Effector memory CD4-positive, alpha-beta T cell (primary cell): ENCODE measurements around the gene TESK1.
"Not testable (repeated sequence)": the region's sequence is repeated elsewhere in the genome, so short reads cannot be mapped to it uniquely, and the experiment has no call there.

Source experiments
- DNase-seq, 3 donors: peaks; one replicate each; pipeline ENCODE4 v3.0.0-alpha.2; 2020
- H3K27ac ChIP-seq: 2 replicates; pipeline ENCODE4 v1.7.0; 2013; ENCODE audit warnings: mild to moderate bottlenecking, low read length, moderate library complexity; ENCODE audit not compliant: insufficient read depth, poor library complexity, severe bottlenecking
- H3K27me3 ChIP-seq: replicated peaks from 2 replicates; pipeline ENCODE4 v1.7.0; 2013; ENCODE audit warnings: mild to moderate bottlenecking, low read length; ENCODE audit not compliant: insufficient read depth, control insufficient read depth, poor library complexity, severe bottlenecking
- H3K36me3 ChIP-seq: 2 replicates; pipeline ENCODE4 v1.7.0; 2013; ENCODE audit warnings: mild to moderate bottlenecking, low read length, moderate library complexity; ENCODE audit not compliant: control insufficient read depth, insufficient read depth
- H3K4me1 ChIP-seq: 2 replicates; pipeline ENCODE4 v1.7.0; 2013; ENCODE audit warnings: low read length, mild to moderate bottlenecking; ENCODE audit not compliant: control insufficient read depth, insufficient read depth, poor library complexity, severe bottlenecking
- H3K4me3 ChIP-seq: 2 replicates; pipeline ENCODE4 v1.7.0; 2013; ENCODE audit warnings: low read length, low read depth, mild to moderate bottlenecking; ENCODE audit not compliant: insufficient read depth, poor library complexity, severe bottlenecking
- H3K9me3 ChIP-seq: 2 replicates; pipeline ENCODE4 v1.7.0; 2013; ENCODE audit warnings: mild to moderate bottlenecking, low read length, moderate library complexity; ENCODE audit not compliant: control insufficient read depth

The TESK1 gene

GRCh38 chr9:35603986-35604577 lies 980 bp upstream of the TESK1 start:
- peak; percentile 99 to 100 (median 99) for DNase-seq
- Histone ChIP-seq H3K9me3 (no peaks in the 10 kb centered on the region), H3K27me3 (no peaks in the 10 kb centered on the region), H3K36me3 (peaks cover 13% of the 10 kb centered on the region), H3K4me1 (peaks cover 20% of the 10 kb centered on the region), H3K4me3 (peak overlapping the region; percentile 65), H3K27ac (peak overlapping the region; percentile 83)

- Histone ChIP-seq H3K36me3 (peaks cover 23% of the 10 kb centered on the region), H3K27ac (peak overlapping the region; percentile 81), H3K9me3 (no peaks in the 10 kb centered on the region), H3K4me1 (peaks cover 20% of the 10 kb centered on the region), H3K4me3 (peak overlapping the region; percentile 69), H3K27me3 (no peaks in the 10 kb centered on the region)
- peak in 2 of 3 donors; percentile 12 to 21 for DNase-seq
Observed at GRCh38 chr9:35605351-35606137, 482 bp downstream of the TESK1 start.

DNA sequence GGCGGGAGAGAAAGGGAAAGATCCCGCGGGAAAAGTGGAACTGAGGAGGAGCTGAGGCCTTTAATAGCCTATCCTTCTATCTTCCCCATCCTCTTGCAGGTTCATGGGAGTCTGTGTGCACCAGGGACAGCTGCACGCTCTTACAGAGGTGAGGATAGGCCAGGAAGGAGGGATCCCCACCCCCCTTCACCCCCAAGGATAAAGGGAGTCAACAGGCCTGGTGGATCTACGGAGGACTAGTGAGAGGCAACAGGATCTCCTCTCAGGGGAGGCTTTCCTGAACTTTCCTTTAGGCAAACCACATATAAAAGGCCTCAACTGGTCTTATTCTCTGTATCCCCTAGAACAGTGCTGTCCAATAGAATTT lies 1.1 kb downstream of the TESK1 start:
- no peaks in the 10 kb centered on the region for H3K9me3 ChIP-seq
- peak overlapping the region; percentile 69 for H3K4me3 ChIP-seq
- H3K4me1 ChIP-seq = peaks cover 20% of the 10 kb centered on the region
- no peak for DNase-seq
- H3K27me3 ChIP-seq = no peaks in the 10 kb centered on the region
- peaks cover 23% of the 10 kb centered on the region for H3K36me3 ChIP-seq
- H3K27ac ChIP-seq = peak overlapping the region; percentile 81

- Histone ChIP-seq H3K4me3 (no peak overlapping the region), H3K9me3 (no peaks in the 10 kb centered on the region), H3K27me3 (no peaks in the 10 kb centered on the region), H3K36me3 (peaks cover 23% of the 10 kb centered on the region), H3K27ac (no peak overlapping the region), H3K4me1 (peaks cover 20% of the 10 kb centered on the region)
- no peak for DNase-seq
Observed at GRCh38 chr9:35606726-35607125, 1.7 kb downstream of the TESK1 start.

DNA sequence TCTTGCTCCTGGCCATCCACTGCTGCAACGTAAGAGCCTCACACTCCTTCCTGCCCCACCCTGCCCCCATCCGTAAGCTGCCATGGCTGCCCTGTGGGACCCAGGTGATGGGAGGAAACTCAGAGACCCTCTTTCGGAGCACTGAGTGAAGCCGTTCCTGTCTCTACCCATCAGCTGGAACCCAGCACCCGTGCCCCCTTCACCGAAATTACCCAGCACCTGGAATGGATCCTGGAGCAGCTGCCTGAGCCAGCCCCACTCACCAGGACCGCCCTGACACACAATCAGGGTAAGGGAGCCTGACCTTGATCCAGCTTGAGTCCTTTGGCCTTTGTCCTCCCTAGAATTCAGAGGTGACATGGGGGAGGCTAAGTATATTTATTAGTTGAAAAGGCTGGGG lies 3.2 kb downstream of the TESK1 start:
- Histone ChIP-seq H3K4me3 (no peak overlapping the region), H3K36me3 (peaks cover 23% of the 10 kb centered on the region), H3K27ac (no peak overlapping the region), H3K4me1 (peaks cover 20% of the 10 kb centered on the region), H3K9me3 (no peaks in the 10 kb centered on the region), H3K27me3 (no peaks in the 10 kb centered on the region)
- DNase-seq = no peak

DNA sequence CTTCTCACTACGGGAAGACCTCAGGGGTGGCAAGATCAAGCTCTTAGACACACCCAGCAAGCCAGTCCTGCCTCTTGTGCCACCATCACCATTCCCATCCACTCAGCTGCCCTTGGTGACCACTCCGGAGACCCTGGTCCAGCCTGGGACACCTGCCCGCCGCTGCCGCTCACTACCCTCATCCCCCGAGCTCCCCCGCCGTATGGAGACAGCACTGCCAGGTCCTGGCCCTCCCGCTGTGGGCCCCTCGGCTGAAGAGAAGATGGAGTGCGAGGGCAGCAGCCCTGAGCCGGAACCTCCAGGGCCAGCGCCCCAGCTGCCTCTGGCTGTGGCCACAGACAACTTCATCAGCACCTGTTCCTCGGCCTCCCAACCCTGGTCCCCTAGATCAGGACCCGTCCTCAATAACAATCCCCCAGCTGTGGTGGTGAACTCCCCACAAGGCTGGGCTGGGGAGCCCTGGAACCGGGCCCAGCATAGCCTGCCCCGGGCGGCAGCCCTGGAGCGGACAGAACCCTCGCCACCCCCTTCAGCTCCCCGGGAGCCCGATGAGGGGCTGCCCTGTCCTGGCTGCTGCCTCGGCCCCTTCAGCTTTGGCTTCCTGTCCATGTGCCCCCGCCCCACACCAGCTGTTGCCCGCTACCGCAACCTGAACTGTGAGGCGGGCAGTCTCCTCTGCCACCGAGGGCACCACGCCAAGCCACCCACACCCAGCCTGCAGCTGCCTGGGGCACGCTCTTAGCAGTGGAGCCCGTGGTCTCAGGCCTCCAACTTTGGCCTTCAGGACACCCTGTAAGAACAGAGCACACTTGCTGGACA lies 4.1 kb downstream of the TESK1 start:
- H3K4me3 ChIP-seq = no peak overlapping the region
- peaks cover 20% of the 10 kb centered on the region for H3K4me1 ChIP-seq
- H3K27me3 ChIP-seq = no peaks in the 10 kb centered on the region
- no peak for DNase-seq
- no peaks in the 10 kb centered on the region for H3K9me3 ChIP-seq
- peaks cover 23% of the 10 kb centered on the region for H3K36me3 ChIP-seq
- H3K27ac ChIP-seq = no peak overlapping the region

- H3K27me3 ChIP-seq = no peaks in the 10 kb centered on the region
- H3K27ac ChIP-seq = no peak overlapping the region
- no peaks in the 10 kb centered on the region for H3K9me3 ChIP-seq
- no peak overlapping the region for H3K4me3 ChIP-seq
- H3K36me3 ChIP-seq = peaks cover 23% of the 10 kb centered on the region
- no peak for DNase-seq
- H3K4me1 ChIP-seq = peaks cover 14% of the 10 kb centered on the region
Observed at GRCh38 chr9:35609820-35610163, 4.7 kb downstream of the TESK1 start.

- peak in 2 of 3 donors; percentile 22 to 27 for DNase-seq
Observed at GRCh38 chr9:35611230-35611797, 6.3 kb downstream of the TESK1 start.

GRCh38 chr9:35612066-35612465 lies 7.0 kb downstream of the TESK1 start:
- not testable (repeated sequence) for H3K27me3 ChIP-seq, H3K27ac ChIP-seq
- peaks cover 23% of the 10 kb centered on the region for H3K36me3 ChIP-seq

More at GRCh38 chr9:35611230-35611797, 6.3 kb downstream of the TESK1 start:
- H3K4me1 ChIP-seq = peaks cover 6% of the 10 kb centered on the region
- H3K27ac ChIP-seq = no peak overlapping the region
- no peaks in the 10 kb centered on the region for H3K9me3 ChIP-seq
- no peak overlapping the region for H3K4me3 ChIP-seq
- H3K36me3 ChIP-seq = peaks cover 23% of the 10 kb centered on the region
- no peaks in the 10 kb centered on the region for H3K27me3 ChIP-seq

More at GRCh38 chr9:35612066-35612465, 7.0 kb downstream of the TESK1 start:
- not testable (repeated sequence) for H3K4me3 ChIP-seq, DNase-seq, H3K9me3 ChIP-seq, H3K4me1 ChIP-seq
